Sigmoid colon (tissue), 4 donors: Measurements from ENCODE around the gene TEX36.

ENCODE experiments used
- EP300 ChIP-seq, 4 donors: sonication (generic); formaldehyde crosslinking; IDR thresholded peaks; one replicate each; pipeline ENCODE4 v1.6.1; 2017; ENCODE audit warnings: antibody characterized with exemption in 4 of 4
- POLR2A ChIP-seq, 2 donors: fragments of 450-650 bp; IDR thresholded peaks; one replicate each; pipeline ENCODE4 v1.6.1; 2016; ENCODE audit warnings: antibody characterized with exemption in 2 of 2, mild to moderate bottlenecking in 2 of 2, moderate library complexity in 2 of 2

GRCh38 chr10:125639846-125640245 is 43.1 kb downstream of the TEX36 start:
- TF ChIP-seq POLR2A (IDR thresholded peaks at IDR 0.05) = no peak
- TF ChIP-seq EP300 (IDR thresholded peaks at IDR 0.05) = no peak
